GM12892 (cell line): ENCODE results near the gene REEP1.

Source experiments
- POLR2A ChIP-seq: IDR thresholded peaks from 2 replicates; pipeline ENCODE4 v1.6.1; 2011; ENCODE audit warnings: low read depth, low read length, control low read depth
- POLR2AphosphoS5 ChIP-seq: IDR thresholded peaks from 2 replicates; pipeline ENCODE4 v1.6.1; 2011; ENCODE audit warnings: low read depth, low read length, control low read depth
- TAF1 ChIP-seq: IDR thresholded peaks from 2 replicates; pipeline ENCODE4 v1.6.1; 2011; ENCODE audit warnings: low read depth, mild to moderate bottlenecking, control low read depth, low read length, borderline replicate concordance

GRCh38 chr2:86171295-86171694, 166.1 kb downstream of the REEP1 start:
- no peak for TF ChIP-seq TAF1
- no peak for TF ChIP-seq POLR2AphosphoS5
- no peak for TF ChIP-seq POLR2A
